ENCODE data around the gene ADGRV1. TPM values are rescaled to one million over a fixed set of nuclear protein-coding genes. Genes with fewer than 3 reads are reported as not detected.
"Not testable (repeated sequence)": the region's sequence is repeated elsewhere in the genome, so short reads cannot be mapped to it uniquely, and the experiment has no call there.

ADGRV1 gene
- total and polyA plus RNA-seq, 12 donors, result 0.03 to 1.4 (median 0.44) TPM; not detected in 6

DNA sequence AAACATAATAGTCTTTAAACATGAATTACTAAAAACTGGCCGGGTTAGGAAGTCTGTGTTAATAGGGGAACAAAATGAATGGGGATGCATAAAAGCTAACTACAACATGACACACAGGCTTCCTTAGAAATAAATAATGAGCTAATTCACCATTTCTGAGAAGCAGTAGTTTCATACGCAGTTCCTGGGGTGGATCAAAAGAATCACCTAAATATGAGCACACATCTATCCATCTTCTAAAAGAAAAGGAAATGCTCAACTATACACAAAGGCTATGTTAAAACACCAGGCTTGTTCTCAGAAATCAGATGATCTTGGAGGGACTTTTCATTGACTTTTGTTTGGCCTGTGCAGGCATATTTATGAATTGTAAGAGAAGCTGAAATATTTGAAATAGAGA, 451.5 kb downstream of the ADGRV1 start:
- TF ChIP-seq, protein P1, sequence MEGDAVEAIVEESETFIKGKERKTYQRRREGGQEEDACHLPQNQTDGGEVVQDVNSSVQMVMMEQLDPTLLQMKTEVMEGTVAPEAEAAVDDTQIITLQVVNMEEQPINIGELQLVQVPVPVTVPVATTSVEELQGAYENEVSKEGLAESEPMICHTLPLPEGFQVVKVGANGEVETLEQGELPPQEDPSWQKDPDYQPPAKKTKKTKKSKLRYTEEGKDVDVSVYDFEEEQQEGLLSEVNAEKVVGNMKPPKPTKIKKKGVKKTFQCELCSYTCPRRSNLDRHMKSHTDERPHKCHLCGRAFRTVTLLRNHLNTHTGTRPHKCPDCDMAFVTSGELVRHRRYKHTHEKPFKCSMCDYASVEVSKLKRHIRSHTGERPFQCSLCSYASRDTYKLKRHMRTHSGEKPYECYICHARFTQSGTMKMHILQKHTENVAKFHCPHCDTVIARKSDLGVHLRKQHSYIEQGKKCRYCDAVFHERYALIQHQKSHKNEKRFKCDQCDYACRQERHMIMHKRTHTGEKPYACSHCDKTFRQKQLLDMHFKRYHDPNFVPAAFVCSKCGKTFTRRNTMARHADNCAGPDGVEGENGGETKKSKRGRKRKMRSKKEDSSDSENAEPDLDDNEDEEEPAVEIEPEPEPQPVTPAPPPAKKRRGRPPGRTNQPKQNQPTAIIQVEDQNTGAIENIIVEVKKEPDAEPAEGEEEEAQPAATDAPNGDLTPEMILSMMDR (IDR thresholded peaks at IDR 0.05), result no peak
- peaks cover 0 to 11% (median 0%) of the 10 kb centered on the region in 11 donors for H3K9me3 ChIP-seq
- H3K4me1 ChIP-seq, result no peaks in the 10 kb centered on the region
- intact Hi-C loops (cut with DNase I), result no loop called here
- H3K36me3 ChIP-seq, result no peaks in the 10 kb centered on the region
- 90 to 96% methylated on average over 2 of the region's 2 CpGs for WGBS, 2 donors
- ATAC-seq, result no peak
- no peaks in the 10 kb centered on the region for H3K27me3 ChIP-seq
- H3K4me3 ChIP-seq, result no peak overlapping the region
- no peak overlapping the region for H3K27ac ChIP-seq
- no peak for DNase-seq

DNA sequence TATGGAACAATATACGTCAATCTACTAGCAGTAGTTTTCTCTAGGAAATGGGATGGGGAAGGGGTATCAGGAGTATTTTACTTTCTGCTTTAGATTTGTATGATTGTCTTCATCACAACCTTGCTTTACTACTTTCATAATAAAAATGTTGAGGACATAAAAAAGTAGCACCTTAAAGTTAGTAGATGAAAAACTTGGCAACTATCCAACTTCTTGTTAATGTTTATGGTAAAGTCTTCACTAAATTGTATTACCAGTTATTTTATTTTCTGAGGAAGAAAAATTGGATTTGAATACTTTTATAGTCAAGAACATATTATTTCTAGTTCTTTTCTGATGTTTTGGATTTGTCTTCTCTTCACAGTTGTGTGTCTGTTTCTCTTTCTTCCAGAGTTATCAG, 452.4 kb downstream of the ADGRV1 start:
- Histone ChIP-seq H3K4me3 (no peak overlapping the region), H3K27me3 (no peaks in the 10 kb centered on the region), H3K27ac (no peak overlapping the region), H3K36me3 (no peaks in the 10 kb centered on the region), H3K9me3 (peaks cover 0 to 13% (median 0%) of the 10 kb centered on the region in 11 donors), H3K4me1 (no peaks in the 10 kb centered on the region)
- TF ChIP-seq, protein P1 (IDR thresholded peaks at IDR 0.05), result no peak
- no peak for ATAC-seq
- DNase-seq, result no peak
- 97 to 100% methylated on average over 1 of the region's 1 CpG for WGBS, 2 donors
- intact Hi-C loops (cut with DNase I), result no loop called here

DNA sequence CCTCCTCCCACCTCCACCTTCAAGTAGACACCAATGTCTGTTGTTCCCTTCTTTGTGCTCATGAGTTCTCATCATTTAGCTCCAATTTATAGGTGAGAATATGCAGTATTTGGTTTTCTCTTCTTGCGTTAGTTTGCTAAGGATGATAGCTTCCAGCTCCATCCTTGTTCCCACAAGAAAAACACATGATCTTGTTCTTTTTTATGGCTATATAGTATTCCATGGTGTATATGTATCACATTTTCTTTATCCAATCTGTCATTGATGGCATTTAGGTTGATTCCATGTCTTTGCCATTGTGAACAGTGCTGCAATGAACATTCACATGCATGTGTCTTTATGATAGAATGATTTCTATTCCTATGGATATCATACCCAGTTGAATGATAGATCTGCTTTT, 454.3 kb downstream of the ADGRV1 start:
- ATAC-seq; intact Hi-C loops (cut with DNase I); H3K4me1 ChIP-seq; H3K36me3 ChIP-seq; H3K27me3 ChIP-seq; DNase-seq; H3K27ac ChIP-seq; H3K4me3 ChIP-seq: not testable (repeated sequence)
- peaks cover 0 to 13% (median 0%) of the 10 kb centered on the region in 11 donors for H3K9me3 ChIP-seq
- WGBS, 2 donors, result 96 to 100% methylated on average over 1 of the region's 1 CpG

DNA sequence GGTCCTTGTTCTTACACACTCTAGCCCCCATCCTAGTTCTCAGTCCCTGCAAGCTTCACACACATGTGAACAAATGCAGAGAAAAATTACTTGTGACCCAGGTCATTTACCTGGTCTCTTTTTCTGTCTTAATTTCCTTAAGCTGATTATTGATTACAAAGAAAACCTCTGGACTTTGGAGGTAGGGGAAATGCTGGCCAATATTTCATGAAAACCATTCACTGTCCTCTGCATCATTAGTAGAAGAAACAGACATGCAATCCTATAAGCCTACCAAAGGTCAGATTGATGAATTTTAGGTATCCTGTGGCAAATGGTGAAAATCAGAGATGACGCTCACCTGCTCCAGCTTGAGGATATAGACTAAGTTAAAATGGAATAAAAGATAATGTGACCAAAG, 457.7 kb downstream of the ADGRV1 start:
- no peaks in the 10 kb centered on the region for H3K36me3 ChIP-seq
- 98 to 99% methylated on average over 1 of the region's 1 CpG for WGBS, 2 donors
- H3K4me1 ChIP-seq, result peaks cover 0 to 5% (median 0%) of the 10 kb centered on the region in 9 donors
- DNase-seq (no peak), ATAC-seq (no peak)
- H3K27ac ChIP-seq, result no peak overlapping the region
- TF ChIP-seq, protein P1 (IDR thresholded peaks at IDR 0.05), result no peak
- peaks cover 0 to 4% (median 0%) of the 10 kb centered on the region in 7 donors for H3K27me3 ChIP-seq
- peaks cover 0 to 13% (median 0%) of the 10 kb centered on the region in 11 donors for H3K9me3 ChIP-seq
- intact Hi-C loops (cut with DNase I), result no loop called here
- no peak overlapping the region for H3K4me3 ChIP-seq

DNA sequence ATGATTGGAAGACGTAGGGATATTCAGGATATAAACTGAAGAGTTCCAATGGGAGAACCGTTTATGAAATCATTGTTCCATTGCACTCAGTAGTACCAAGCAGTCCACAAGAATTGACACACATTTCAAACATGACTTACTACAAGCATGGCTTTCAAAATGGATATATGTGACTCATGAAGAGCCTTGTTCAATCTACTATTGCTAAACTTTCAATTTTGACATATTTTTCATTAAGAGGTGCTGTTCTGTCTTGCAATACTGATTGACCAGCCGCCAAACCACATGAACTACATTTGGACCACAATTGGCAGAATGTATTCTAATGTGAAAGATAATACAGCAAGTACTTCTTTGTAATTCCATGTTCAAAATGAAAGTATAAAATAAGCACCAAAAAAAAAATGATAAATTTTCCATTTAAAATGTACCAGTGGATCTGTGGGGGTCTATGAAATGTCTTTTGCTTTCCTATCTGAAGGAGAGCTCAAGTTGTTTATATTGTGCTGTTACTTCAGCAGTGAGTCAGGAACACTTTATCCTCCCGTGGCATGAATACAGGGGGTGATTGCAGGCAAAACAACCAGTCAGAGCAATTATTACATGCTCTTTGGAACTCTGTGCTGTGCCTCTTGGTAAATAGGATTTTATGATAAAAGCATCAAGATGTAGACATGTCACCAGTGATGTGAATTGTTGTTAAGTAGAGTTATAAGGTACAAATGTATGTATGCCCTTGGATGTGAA, 458.5 kb downstream of the ADGRV1 start:
- Histone ChIP-seq H3K9me3 (peaks cover 0 to 13% (median 0%) of the 10 kb centered on the region in 11 donors), H3K4me1 (peaks cover 0 to 5% (median 0%) of the 10 kb centered on the region in 9 donors), H3K4me3 (no peak overlapping the region), H3K36me3 (no peaks in the 10 kb centered on the region), H3K27me3 (peaks cover 0 to 4% (median 0%) of the 10 kb centered on the region in 7 donors), H3K27ac (no peak overlapping the region)
- no peak for DNase-seq
- 58 to 84% methylated on average over 4 of the region's 4 CpGs for WGBS, 2 donors
- intact Hi-C loops (cut with DNase I), result no loop called here
- TF ChIP-seq, protein P1 (IDR thresholded peaks at IDR 0.05), result no peak
- ATAC-seq, result peak in 1 of 8 donors; percentile 55

Measured in heart right ventricle (tissue), 16 donors.